ENCODE results near the gene CARNS1.

The CARNS1 gene

DNA sequence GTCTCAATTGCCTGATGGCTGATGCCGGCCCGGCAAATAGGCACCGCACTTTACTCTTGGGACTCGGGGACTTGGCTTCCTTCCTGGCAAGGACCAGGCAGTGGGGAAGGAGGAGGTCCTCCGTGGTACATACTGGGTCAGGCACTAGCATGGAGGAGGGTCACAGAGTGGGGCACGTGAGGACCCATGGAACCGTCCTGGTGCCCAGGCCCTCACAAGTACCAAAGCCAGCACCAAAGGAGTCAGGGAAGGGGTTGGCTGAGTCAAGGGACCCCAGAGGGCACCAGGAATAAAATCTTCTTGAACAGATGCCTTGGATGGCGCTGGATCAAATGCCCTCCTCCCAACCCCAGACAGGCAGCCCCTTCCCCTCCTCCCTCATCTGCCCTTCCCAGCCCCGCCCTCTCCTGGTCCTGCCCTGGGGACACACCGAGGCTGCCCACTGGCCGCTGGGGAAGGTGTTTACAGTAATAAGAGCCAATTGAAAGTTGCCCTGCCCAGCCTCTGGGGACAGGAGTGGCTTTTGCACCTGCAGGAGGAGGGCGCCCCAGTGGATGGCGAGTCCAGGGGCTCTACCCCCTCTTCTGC lies 5.6 kb upstream of the CARNS1 start:
- TF ChIP-seq ZFX (IDR thresholded peaks at IDR 0.05) (no peak), CTCF (conservative IDR thresholded peaks at IDR 0.05) (no peak)
- H3K27ac ChIP-seq: no peak overlapping the region

- no peak overlapping the region for H3K27ac ChIP-seq
- no peak for TF ChIP-seq ZFX (IDR thresholded peaks at IDR 0.05)
- TF ChIP-seq CTCF (conservative IDR thresholded peaks at IDR 0.05): no peak
These were observed 5.1 kb upstream of the CARNS1 start for GRCh38 chr11:67410369-67410831.

- H3K27ac ChIP-seq: no peak overlapping the region
- TF ChIP-seq CTCF (conservative IDR thresholded peaks at IDR 0.05) (no peak), ZFX (IDR thresholded peaks at IDR 0.05) (no peak)
These were observed 4.3 kb upstream of the CARNS1 start for GRCh38 chr11:67410984-67411784.

DNA sequence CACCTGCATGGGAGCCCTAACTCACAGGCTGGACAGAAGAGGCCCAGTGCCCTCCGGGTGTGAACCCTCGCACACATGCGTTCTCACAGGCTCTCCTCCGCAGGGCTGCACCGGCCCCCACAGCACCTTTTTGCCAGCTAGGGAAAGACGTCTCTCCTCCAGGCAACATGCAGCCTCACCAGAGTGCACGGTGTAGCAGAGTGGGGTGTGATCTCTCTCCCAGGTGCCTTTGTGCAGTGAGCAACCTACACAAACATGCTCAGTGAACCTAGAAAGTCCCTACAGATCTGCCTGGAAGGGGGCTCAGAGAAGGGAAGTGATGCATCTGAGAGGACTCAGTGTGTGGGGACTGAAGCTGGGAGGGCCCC lies 3.7 kb upstream of the CARNS1 start:
- TF ChIP-seq ZFX (IDR thresholded peaks at IDR 0.05) (no peak), CTCF (conservative IDR thresholded peaks at IDR 0.05) (no peak)
- H3K27ac ChIP-seq: no peak overlapping the region

DNA sequence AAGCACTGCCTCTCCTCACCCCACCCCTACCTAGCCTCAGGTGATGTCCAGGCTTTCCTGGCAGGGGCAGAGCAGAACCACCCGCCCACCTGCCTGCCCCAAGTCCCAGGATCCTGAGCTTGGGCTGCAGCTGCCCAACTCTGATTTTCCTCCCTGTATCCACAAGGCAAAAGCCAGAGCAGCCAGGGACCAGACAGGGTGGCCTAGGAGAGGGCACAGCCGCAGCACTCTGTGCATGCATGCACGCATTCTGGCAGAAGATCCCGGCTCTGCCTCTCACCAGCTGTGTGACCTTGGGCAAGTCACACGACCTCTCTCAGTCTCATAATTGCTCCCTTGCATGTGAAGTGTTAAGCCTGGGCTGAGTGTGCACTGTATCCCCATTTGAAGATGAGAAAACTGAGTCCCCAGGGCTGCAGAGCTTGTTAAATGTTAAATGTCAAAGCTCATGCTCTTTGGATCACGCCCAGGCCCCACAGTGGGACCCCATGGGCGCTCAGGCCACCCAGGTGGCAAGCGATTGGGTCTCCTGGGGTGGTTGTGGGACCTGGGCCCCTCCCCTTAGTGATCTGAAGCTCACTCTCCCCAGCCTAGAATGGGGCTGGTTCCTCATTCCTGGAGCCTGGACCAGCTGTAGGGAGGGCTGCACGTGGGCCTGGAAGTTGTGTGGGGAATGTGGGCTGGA lies 2.8 kb upstream of the CARNS1 start:
- TF ChIP-seq ZFX (IDR thresholded peaks at IDR 0.05): no peak
- no peak for TF ChIP-seq CTCF (conservative IDR thresholded peaks at IDR 0.05)

GRCh38 chr11:67413266-67413849 lies 2.1 kb upstream of the CARNS1 start:
- TF ChIP-seq CTCF (conservative IDR thresholded peaks at IDR 0.05) (no peak), ZFX (IDR thresholded peaks at IDR 0.05) (no peak)
- H3K27ac ChIP-seq: no peak overlapping the region

More for the DNA sequence above, 2.8 kb upstream of the CARNS1 start:
- H3K27ac ChIP-seq: no peak overlapping the region
